ENCODE measurements around the gene ULK4.

- no peak for TF ChIP-seq CTCF (conservative IDR thresholded peaks at IDR 0.05; ENCODE audit: low read length)
- TF ChIP-seq EZH2phosphoT487 (IDR thresholded peaks at IDR 0.05; ENCODE audit: borderline replicate concordance), result no peak
Observed at GRCh38 chr3:41915353-41915752, 46.5 kb downstream of the ULK4 start.
